Astrocyte (in vitro differentiated cells and primary cell): ENCODE data around the gene UMODL1.

Source experiments
- EZH2 ChIP-seq: IDR thresholded peaks from 2 replicates; pipeline ENCODE4 v1.6.1; 2012; ENCODE audit warnings: mild to moderate bottlenecking, low read length, inconsistent platforms; ENCODE audit not compliant: insufficient read depth
- TF ChIP-seq, protein P1 (sequence below): IDR thresholded peaks from 2 replicates; pipeline ENCODE4 v1.5.1; 2011; ENCODE audit warnings: low read depth, mild to moderate bottlenecking, inconsistent platforms, low read length, moderate library complexity; ENCODE audit not compliant: insufficient read depth

DNA sequence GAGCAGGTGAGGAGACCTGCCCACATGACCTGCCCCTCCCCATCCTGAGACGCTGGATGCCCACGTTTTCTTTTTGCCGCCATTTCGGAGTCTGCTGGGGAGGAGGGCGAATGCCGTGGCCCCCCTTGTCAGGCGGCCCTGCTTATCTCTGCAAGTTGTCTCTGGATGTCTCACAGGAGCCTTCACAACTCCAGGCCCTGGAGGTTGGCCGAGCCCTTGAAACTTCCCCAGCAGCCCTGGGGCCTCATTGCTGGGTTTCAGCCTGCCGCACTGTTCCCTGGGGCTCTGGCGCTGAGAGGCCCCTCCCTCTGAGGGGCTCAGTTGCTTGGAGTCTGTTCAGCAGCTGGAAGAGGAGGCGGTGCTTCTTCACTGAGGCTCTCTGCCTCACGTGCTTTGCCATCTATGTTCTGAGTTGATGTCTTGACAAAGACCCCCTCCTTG, 31.2 kb upstream of the UMODL1 start:
- TF ChIP-seq, protein P1, sequence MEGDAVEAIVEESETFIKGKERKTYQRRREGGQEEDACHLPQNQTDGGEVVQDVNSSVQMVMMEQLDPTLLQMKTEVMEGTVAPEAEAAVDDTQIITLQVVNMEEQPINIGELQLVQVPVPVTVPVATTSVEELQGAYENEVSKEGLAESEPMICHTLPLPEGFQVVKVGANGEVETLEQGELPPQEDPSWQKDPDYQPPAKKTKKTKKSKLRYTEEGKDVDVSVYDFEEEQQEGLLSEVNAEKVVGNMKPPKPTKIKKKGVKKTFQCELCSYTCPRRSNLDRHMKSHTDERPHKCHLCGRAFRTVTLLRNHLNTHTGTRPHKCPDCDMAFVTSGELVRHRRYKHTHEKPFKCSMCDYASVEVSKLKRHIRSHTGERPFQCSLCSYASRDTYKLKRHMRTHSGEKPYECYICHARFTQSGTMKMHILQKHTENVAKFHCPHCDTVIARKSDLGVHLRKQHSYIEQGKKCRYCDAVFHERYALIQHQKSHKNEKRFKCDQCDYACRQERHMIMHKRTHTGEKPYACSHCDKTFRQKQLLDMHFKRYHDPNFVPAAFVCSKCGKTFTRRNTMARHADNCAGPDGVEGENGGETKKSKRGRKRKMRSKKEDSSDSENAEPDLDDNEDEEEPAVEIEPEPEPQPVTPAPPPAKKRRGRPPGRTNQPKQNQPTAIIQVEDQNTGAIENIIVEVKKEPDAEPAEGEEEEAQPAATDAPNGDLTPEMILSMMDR = no peak
- no peak for TF ChIP-seq EZH2
